Activated CD8-positive, alpha-beta T cell treated with anti-CD3 and anti-CD28 coated beads for 36 hours (primary cell): ENCODE data around the gene RNF157. TPM values are rescaled to one million over a fixed set of nuclear protein-coding genes. Genes with fewer than 3 reads are reported as not detected.
A peak's percentile ranks its signal among the peaks of the same experiment; 100 is the strongest.

Experiments
- ATAC-seq: fragments of 200-7000 bp; cut with Tn5 transposase; one replicate; pipeline ENCODE4 v1.10.0; 2021; ENCODE audit warnings: mild to moderate bottlenecking, moderate library complexity
- CTCF ChIA-PET: fragments of 350-600 bp; sonication (Branson Sonifier 250); formaldehyde crosslinking; loops from one replicate; lab custom pipeline; 2021; ENCODE audit warnings: antibody characterized with exemption; lab: Charles Lee
- POLR2A ChIA-PET: fragments of 350-600 bp; sonication (Branson Sonifier 250); formaldehyde crosslinking; loops from one replicate; lab custom pipeline; 2021; ENCODE audit warnings: antibody characterized with exemption; lab: Charles Lee
- DNase-seq: peaks from one replicate; pipeline ENCODE4 v3.0.0-alpha.2; 2020
- H3K27ac Mint-ChIP-seq: one replicate; pipeline ENCODE4 v1.8.0; 2021; ENCODE audit warnings: mild to moderate bottlenecking, mixed read lengths
- H3K27me3 Mint-ChIP-seq: one replicate; pipeline ENCODE4 v1.8.0; 2021; ENCODE audit warnings: mixed read lengths
- H3K36me3 Mint-ChIP-seq: one replicate; pipeline ENCODE4 v1.8.0; 2021; ENCODE audit warnings: low read depth, mixed read lengths
- H3K4me1 Mint-ChIP-seq: one replicate; pipeline ENCODE4 v1.8.0; 2021; ENCODE audit warnings: low read depth, mixed read lengths
- H3K4me3 Mint-ChIP-seq: one replicate; pipeline ENCODE4 v1.8.0; 2021; ENCODE audit warnings: mild to moderate bottlenecking, moderate library complexity, mixed read lengths
- H3K9me3 Mint-ChIP-seq: one replicate; pipeline ENCODE4 v1.8.0; 2021; ENCODE audit warnings: mixed read lengths
- CTCF ChIP-seq: fragments of 200-600 bp; IDR thresholded peaks from one replicate; pipeline ENCODE4 v1.8.0; 2022; ENCODE audit warnings: antibody characterized with exemption, mild to moderate bottlenecking
- intact Hi-C: fragments of 100-400 bp; cut with micrococcal nuclease; formaldehyde crosslinking; loops from one replicate; pipeline ENCODE4 v1.10.0; 2022
- total RNA-seq, 2 experiments: library from RNA; stranded (reverse); gene quantifications; one replicate each; pipeline ENCODE4 v1.2.3, GENCODE V29; 2021

RNF157 gene
- total RNA-seq, 2 experiments from 2014 or later, result 37.2 to 44.5 TPM

GRCh38 chr17:76102944-76103273, 137.4 kb downstream of the RNF157 start:
- peak overlapping the region; percentile 93 for H3K4me3 Mint-ChIP-seq
- no peak for TF ChIP-seq CTCF
- intact Hi-C loops, result loop anchor here (5.0 kb wide), 1 partner anchor 86 kb away; no protein-coding TSS in a partner anchor

DNA sequence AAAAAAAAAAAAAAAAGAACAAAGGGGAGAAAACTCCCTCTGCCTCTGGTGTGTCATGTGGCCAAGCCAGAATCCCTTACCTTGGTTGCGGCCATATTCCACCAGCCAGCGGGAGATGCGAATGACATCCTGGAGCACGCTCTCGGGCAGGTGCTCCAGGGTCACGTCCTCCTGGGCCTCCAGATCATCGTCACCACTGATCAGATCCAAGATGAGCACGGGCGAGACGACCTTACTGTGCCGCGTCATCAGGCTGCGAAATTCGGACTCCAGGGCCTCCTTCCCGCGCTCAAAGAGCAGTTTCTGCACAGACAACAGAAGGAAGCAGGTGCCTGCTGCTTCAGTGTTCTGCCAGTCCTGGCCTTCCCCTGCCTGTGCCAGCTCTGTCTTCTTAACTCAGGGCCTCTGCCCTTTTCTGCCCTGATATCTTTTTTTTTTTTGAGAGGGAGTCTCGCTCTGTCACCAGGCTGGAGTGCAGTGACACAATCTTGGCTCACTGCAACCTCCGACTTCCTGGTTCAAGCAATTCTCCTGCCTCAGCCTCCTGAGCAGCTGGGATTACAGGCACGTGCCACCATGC, 142.5 kb downstream of the RNF157 start:
- H3K36me3 Mint-ChIP-seq, result peaks cover 36% of the 10 kb centered on the region

More at GRCh38 chr17:76102944-76103273, 137.4 kb downstream of the RNF157 start:
- no peak for ATAC-seq
- no peaks in the 10 kb centered on the region for H3K27me3 Mint-ChIP-seq
- DNase-seq, result no peak
- peaks cover 25% of the 10 kb centered on the region for H3K4me1 Mint-ChIP-seq
- ChIA-PET POLR2A (interaction anchor here (1.1 to 2.4 kb wide), 11 partner anchors 10 to 170 kb away, joined by 3 to 15 read pairs (median 6); partner anchors contain the start of genes FOXJ1 and UBALD2), CTCF (interaction anchor here (0.6 to 4.5 kb wide), 8 partner anchors 74 to 295 kb away, joined by 3 to 27 read pairs (median 3); no protein-coding TSS in a partner anchor)
- H3K36me3 Mint-ChIP-seq, result peaks cover 16% of the 10 kb centered on the region
- no peaks in the 10 kb centered on the region for H3K9me3 Mint-ChIP-seq
- H3K27ac Mint-ChIP-seq, result peak overlapping the region; percentile 97

GRCh38 chr17:76095943-76096342, 144.3 kb downstream of the RNF157 start:
- H3K36me3 Mint-ChIP-seq, result peaks cover 32% of the 10 kb centered on the region

More for the DNA sequence above, 142.5 kb downstream of the RNF157 start:
- CTCF ChIA-PET, result no interaction called here
- no peak for TF ChIP-seq CTCF
- Mint-ChIP-seq H3K27ac (no peak overlapping the region), H3K27me3 (no peaks in the 10 kb centered on the region), H3K9me3 (no peaks in the 10 kb centered on the region), H3K4me3 (no peak overlapping the region), H3K4me1 (peaks cover 19% of the 10 kb centered on the region)
- POLR2A ChIA-PET, result interaction anchor here (0.6 kb wide), 1 partner anchor 74 kb away, joined by 4 read pairs; no protein-coding TSS in a partner anchor
- DNase-seq, result no peak
- no peak for ATAC-seq
- intact Hi-C loops, result no loop called here

GRCh38 chr17:76094046-76094445, 146.2 kb downstream of the RNF157 start:
- Mint-ChIP-seq H3K9me3 (no peaks in the 10 kb centered on the region), H3K4me3 (no peak overlapping the region), H3K27ac (no peak overlapping the region), H3K36me3 (peaks cover 28% of the 10 kb centered on the region), H3K4me1 (no peaks in the 10 kb centered on the region), H3K27me3 (no peaks in the 10 kb centered on the region)
- intact Hi-C loops, result no loop called here
- CTCF ChIA-PET, result interaction anchor here (0.8 to 1.6 kb wide), 3 partner anchors 76 to 186 kb away, joined by 3 to 6 read pairs (median 4); no protein-coding TSS in a partner anchor
- TF ChIP-seq CTCF, result no peak
- POLR2A ChIA-PET, result interaction anchor here (0.6 to 1.7 kb wide), 3 partner anchors 9 to 15 kb away, joined by 3 to 8 read pairs (median 6); partner anchors contain the start of genes EXOC7 and ZACN
- ATAC-seq, result no peak
- DNase-seq, result no peak

More at GRCh38 chr17:76095943-76096342, 144.3 kb downstream of the RNF157 start:
- DNase-seq (no peak), ATAC-seq (no peak)
- intact Hi-C loops, result no loop called here
- ChIA-PET POLR2A (interaction anchor here (1.2 to 1.5 kb wide), 2 partner anchors 17 to 18 kb away, joined by 3 to 6 read pairs; partner anchors contain the start of gene ZACN), CTCF (interaction anchor here (0.7 to 1.6 kb wide), 6 partner anchors 15 to 302 kb away, joined by 3 to 10 read pairs (median 3); partner anchors contain the start of gene CDK3)
- H3K4me1 Mint-ChIP-seq, result peaks cover 2% of the 10 kb centered on the region
- no peaks in the 10 kb centered on the region for H3K27me3 Mint-ChIP-seq
- H3K27ac Mint-ChIP-seq, result no peak overlapping the region
- H3K4me3 Mint-ChIP-seq, result no peak overlapping the region
- no peak for TF ChIP-seq CTCF
- no peaks in the 10 kb centered on the region for H3K9me3 Mint-ChIP-seq
